Measurements from ENCODE around the gene BAG5.

DNA sequence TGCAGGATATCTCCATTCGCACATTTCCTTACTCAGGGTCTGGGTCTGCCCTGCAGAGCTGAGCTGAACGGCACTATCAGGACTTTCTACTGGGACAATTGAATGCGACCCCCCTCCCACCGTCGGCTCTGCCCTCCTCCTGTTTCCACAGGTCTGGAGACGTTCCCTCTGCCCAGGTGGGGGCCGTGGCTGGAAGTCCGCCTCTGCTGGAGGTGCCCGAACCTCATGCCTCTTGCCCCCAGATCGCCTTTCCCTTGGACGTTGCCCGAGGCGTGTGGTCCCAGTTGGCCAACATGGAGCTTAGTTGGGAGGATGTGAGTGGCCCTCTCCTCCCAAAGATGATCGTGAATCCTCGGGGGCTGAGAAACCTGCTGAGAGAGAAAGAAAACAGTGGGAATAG, 45.4 kb upstream of the BAG5 start:
- TF ChIP-seq POLR2AphosphoS5 (IDR thresholded peaks at IDR 0.05; ENCODE audit: low read depth, low read length) (no peak), POLR2A (IDR thresholded peaks at IDR 0.05; ENCODE audit: low read depth, low read length) (no peak)
